DMS114 treated with DMSO at 0.1 percent for 48 hours (cell line): Measurements from ENCODE around the gene REL.

Experiments used
- DNase-seq: peaks from one replicate; lab custom pipeline; 2025; ENCODE audit not compliant: unreplicated experiment; lab: John Stamatoyannopoulos, UW

REL gene

GRCh38 chr2:60964651-60965498 is 83.5 kb downstream of the REL start:
- no peak for DNase-seq

GRCh38 chr2:60965499-60965785 is 84.1 kb downstream of the REL start:
- DNase-seq: no peak

GRCh38 chr2:60966507-60967405 is 85.4 kb downstream of the REL start:
- DNase-seq: no peak

GRCh38 chr2:60972889-60973656 is 91.7 kb downstream of the REL start:
- DNase-seq: no peak

GRCh38 chr2:60973705-60974104 is 92.3 kb downstream of the REL start:
- DNase-seq: no peak

GRCh38 chr2:60974652-60975051 is 93.3 kb downstream of the REL start:
- no peak for DNase-seq
